Subcutaneous adipose tissue (tissue), 4 donors: ENCODE data around the gene OBP2A. TPM values are rescaled to one million over a fixed set of nuclear protein-coding genes. Genes with fewer than 3 reads are reported as not detected.

ENCODE experiments used
- total RNA-seq, 4 donors: library from RNA; depleted of rRNA; stranded (reverse); fragments of >200 nt; gene quantifications; one replicate each; pipeline ENCODE4 v1.1.0, GENCODE V29; 2016
- TF ChIP-seq, protein P1 (sequence below): fragments of 450-650 bp; IDR thresholded peaks from one replicate; pipeline ENCODE4 v1.5.1; 2016; ENCODE audit warnings: low read depth, mild to moderate bottlenecking, control low read depth, antibody characterized with exemption, moderate library complexity

Gene OBP2A
- total RNA-seq, 4 donors from 2014 or later: not detected

DNA sequence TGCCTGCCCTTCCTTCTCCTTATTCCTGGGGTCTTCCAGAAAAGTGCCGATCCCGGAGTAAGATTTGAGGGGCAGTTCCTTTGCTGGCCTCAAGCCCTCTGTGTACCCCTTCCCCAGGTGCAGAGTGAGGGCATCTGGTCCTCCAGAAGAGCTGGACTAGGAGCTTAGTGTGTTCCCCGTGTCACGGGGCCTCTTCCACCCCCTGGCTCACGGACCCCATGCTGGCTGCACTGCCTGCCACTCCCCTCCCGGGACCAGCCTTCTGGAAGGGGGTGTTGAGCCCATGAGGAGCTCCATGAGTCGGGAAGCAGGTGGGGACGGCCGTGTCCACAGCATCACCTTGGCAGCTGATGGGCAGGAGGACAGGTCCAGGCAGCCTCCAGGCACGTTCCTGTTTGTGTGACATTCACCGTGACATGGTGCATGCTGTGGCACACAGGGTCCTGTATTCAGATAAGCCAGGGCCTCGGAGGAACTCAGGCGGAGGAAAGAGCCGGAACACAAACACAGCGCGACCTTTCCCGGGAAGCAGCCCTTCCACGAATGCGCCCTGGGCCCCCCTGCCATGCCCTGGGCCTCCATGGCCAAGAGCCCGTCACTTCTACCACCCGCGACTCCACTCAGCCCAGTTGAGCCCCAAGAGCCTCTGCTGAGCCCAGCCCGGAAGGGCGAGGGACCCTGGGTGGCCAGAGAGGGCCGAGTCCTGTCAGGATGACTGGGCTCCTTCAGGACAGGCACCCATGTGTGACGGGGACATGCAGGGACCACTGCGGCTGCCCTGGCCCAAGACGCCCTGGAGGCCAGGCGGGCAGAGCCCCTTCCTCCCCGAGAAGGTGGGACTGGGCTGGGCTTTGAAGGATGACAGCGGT lies 30.6 kb upstream of the OBP2A start:
- TF ChIP-seq, protein P1, sequence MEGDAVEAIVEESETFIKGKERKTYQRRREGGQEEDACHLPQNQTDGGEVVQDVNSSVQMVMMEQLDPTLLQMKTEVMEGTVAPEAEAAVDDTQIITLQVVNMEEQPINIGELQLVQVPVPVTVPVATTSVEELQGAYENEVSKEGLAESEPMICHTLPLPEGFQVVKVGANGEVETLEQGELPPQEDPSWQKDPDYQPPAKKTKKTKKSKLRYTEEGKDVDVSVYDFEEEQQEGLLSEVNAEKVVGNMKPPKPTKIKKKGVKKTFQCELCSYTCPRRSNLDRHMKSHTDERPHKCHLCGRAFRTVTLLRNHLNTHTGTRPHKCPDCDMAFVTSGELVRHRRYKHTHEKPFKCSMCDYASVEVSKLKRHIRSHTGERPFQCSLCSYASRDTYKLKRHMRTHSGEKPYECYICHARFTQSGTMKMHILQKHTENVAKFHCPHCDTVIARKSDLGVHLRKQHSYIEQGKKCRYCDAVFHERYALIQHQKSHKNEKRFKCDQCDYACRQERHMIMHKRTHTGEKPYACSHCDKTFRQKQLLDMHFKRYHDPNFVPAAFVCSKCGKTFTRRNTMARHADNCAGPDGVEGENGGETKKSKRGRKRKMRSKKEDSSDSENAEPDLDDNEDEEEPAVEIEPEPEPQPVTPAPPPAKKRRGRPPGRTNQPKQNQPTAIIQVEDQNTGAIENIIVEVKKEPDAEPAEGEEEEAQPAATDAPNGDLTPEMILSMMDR: no peak

DNA sequence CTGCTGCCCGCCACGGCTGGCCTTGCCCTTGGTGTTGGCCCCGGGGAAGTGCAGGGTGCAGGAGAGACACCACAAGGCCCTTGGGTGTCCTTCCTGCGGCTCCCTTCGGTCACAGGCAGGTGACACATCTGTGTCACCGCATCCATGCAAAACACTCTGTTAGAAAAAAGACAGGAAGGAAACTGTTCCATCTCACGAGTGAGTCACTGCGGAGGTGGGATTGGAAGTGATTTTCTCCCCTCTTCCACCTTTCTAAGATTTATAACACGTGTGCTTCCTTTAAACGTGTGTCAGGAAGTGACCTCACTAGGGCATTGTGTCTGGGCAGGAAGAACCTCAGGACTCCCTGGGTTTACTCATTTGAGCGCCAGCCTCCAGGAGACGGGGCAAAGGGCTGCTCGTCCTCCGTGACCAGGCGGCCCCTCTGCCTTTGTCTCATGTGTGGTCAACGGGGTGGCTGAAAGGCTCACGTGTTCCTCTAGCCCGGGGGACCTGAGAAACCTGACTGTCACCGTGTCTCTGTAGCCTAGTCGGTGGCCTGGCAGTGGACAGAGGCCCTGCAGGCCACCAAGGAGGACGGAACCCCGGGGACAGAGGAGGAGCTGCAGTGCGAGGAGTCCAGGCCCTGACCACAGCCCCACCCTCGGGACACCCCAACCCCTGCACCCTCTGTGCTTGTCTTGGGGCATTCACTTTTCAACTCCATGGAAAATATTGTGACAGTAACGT lies 29.6 kb upstream of the OBP2A start:
- TF ChIP-seq, protein P1: no peak

DNA sequence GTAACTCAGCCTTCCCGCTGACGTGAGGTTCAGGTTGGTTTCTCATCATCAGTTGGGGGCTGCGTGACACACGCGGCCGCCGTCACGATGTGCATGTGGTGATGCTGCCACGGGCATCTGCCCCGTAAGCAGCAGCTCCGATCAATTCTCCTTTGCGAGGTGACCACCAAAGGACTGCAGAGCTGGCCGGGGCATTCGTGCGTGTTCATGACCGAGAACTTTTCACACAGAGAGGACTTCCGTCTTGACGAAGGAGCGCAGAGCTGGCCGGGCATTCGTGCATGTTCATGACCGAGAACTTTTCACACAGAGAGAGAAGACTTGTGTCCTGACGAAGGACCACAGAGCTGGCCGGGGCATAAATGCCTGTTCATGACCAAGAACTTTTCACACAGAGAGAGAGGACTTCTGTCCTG lies 28.5 kb upstream of the OBP2A start:
- TF ChIP-seq, protein P1: no peak

DNA sequence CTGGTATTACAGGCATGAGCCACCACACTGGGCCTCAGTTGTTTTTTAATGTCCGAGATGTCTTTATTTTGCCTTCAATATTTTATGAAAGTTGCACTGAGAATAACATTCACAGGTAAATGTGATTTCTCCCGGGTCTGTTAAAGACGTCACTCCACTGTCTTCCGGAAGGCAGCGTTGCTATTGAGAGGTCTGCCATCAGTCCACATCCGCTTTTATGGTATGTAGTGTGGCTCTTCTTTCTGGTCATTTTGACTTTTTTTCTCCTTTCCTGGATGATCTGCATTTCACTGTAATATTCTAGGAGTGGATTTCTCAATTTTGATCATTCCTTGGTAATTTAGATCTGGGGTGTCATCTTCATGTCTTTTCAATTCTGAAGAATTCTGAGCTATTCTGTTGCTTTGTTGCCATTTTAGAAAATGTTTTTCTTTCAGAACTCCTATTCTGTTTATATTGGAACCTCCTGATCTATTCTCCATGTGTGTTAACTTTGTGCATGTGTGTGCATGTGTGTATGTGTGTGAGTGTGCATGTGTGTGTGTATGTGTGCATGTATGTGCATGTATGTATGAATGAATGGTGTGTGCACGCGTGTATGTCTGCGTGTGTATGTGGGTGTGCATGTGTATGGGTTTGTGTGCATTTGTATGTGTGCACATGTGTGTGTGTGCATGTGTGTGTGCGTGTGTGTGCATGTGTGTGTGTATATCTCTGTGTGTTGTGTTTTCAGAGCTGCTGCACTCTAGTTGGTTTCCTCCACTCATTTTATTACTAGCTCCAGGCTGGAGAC lies 26.6 kb upstream of the OBP2A start:
- TF ChIP-seq, protein P1: no peak

- TF ChIP-seq, protein P1: no peak
Observed at GRCh38 chr9:135520916-135521607, 24.9 kb upstream of the OBP2A start, which contains the start of gene LCN1. Gene LCN1 (plus strand): TSS chr9:135521440. CDS start chr9:135521498, 58 bp downstream.

GRCh38 chr9:135521608-135522095 lies 24.3 kb upstream of the OBP2A start:
- TF ChIP-seq, protein P1: no peak
